NCI-H748 (cell line): ENCODE data around the gene MTFR2.
A peak's percentile ranks its signal among the peaks of the same experiment; 100 is the strongest.
"Not testable (repeated sequence)": the region's sequence is repeated elsewhere in the genome, so short reads cannot be mapped to it uniquely, and the experiment has no call there.

Experiments used
- DNase-seq: peaks from one replicate; lab custom pipeline; 2025; ENCODE audit not compliant: unreplicated experiment; lab: John Stamatoyannopoulos, UW

The MTFR2 gene

GRCh38 chr6:136236466-136237293, 13.4 kb downstream of the MTFR2 start:
- no peak for DNase-seq

GRCh38 chr6:136235233-136235564, 14.9 kb downstream of the MTFR2 start:
- no peak for DNase-seq

- no peak for DNase-seq
Observed at GRCh38 chr6:136232701-136233100, 17.4 kb downstream of the MTFR2 start.

GRCh38 chr6:136230219-136230853, 19.8 kb downstream of the MTFR2 start:
- DNase-seq = peak; percentile 13

- DNase-seq = no peak
Observed at GRCh38 chr6:136228814-136229213, 21.3 kb downstream of the MTFR2 start.

- no peak for DNase-seq
Observed at GRCh38 chr6:136226674-136227377, 23.3 kb downstream of the MTFR2 start.

- DNase-seq = peak; percentile 58
Observed at GRCh38 chr6:136226027-136226673, 24.0 kb downstream of the MTFR2 start.

- no peak for DNase-seq
Observed at GRCh38 chr6:136225496-136225895, 24.6 kb downstream of the MTFR2 start.

GRCh38 chr6:136224974-136225373, 25.1 kb downstream of the MTFR2 start:
- DNase-seq = not testable (repeated sequence)

GRCh38 chr6:136216503-136217401, 33.4 kb downstream of the MTFR2 start:
- DNase-seq = no peak

- DNase-seq = no peak
Observed at GRCh38 chr6:136213853-136214252, 36.3 kb downstream of the MTFR2 start.

GRCh38 chr6:136213012-136213539, 37.0 kb downstream of the MTFR2 start:
- DNase-seq = no peak

GRCh38 chr6:136212608-136213007, 37.5 kb downstream of the MTFR2 start:
- DNase-seq = no peak

GRCh38 chr6:136210398-136211165, 39.5 kb downstream of the MTFR2 start:
- DNase-seq = peak; percentile 26

- DNase-seq = no peak
Observed at GRCh38 chr6:136209496-136209895, 40.6 kb downstream of the MTFR2 start.

GRCh38 chr6:136208783-136209182, 41.3 kb downstream of the MTFR2 start:
- DNase-seq = no peak

- DNase-seq = peak; percentile 14
Observed at GRCh38 chr6:136201732-136202131, 48.4 kb downstream of the MTFR2 start.

GRCh38 chr6:136192902-136193301, 57.2 kb downstream of the MTFR2 start:
- DNase-seq = no peak

GRCh38 chr6:136191606-136192312, 58.4 kb downstream of the MTFR2 start:
- no peak for DNase-seq
